Measurements from ENCODE around the gene CLTRN. TPM values are rescaled to one million over a fixed set of nuclear protein-coding genes. Genes with fewer than 3 reads are reported as not detected.
"Not testable (repeated sequence)": the region's sequence is repeated elsewhere in the genome, so short reads cannot be mapped to it uniquely, and the experiment has no call there.

Gene CLTRN
- total RNA-seq, result 1 to 10 TPM in 1 of 4 donors, under 1 TPM in 1, not detected in 2; 0.90 to 1.1 TPM

- Histone ChIP-seq H3K36me3 (no peaks in the 10 kb centered on the region), H3K4me3 (no peak within 1 kb of the TSS), H3K4me1 (no peaks in the 10 kb centered on the region), H3K9me3 (no peaks in the 10 kb centered on the region), H3K27ac (no peak within 1 kb of the TSS), H3K27me3 (peaks cover 0 to 7% of the 10 kb centered on the region in 2 donors)
- no peak for DNase-seq
- TF ChIP-seq POLR2A (IDR thresholded peaks at IDR 0.05) (no peak), CTCF (IDR thresholded peaks at IDR 0.05) (no peak)
- intact Hi-C loops (cut with DNase I; ENCODE audit: low total_unique reads), result no loop called here
Measured at GRCh38 chrX:15664487-15665444, at the start of gene CLTRN. Gene CLTRN, minus strand, starts transcription at chrX:15664805. Its CDS starts 30 bp downstream, at chrX:15664775.

GRCh38 chrX:15704273-15704672, 39.7 kb upstream of the CLTRN start:
- H3K36me3 ChIP-seq; H3K27me3 ChIP-seq; intact Hi-C loops (cut with DNase I; ENCODE audit: low total_unique reads); H3K4me1 ChIP-seq; DNase-seq; H3K9me3 ChIP-seq; H3K27ac ChIP-seq; H3K4me3 ChIP-seq: not testable (repeated sequence)

DNA sequence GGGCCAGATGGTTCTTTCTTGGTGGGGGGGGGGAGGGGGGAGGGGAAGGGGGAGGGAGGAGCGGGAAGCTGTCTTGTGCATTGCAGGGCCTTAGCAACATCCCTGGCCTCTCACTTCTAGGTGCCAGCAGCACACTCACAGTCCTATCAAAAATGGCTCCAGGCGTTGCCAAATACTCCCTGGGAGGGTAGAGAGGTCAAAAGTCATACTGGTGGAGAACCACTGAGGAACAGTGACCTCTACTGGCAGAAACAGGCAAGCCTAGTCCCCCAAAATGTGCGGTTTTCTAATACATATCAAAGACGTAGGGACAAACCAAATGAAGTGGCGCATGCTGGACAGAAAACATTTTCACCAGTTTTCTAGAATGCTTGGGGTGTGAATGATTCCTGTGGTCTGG, 39.2 kb upstream of the CLTRN start:
- H3K27me3 ChIP-seq; H3K27ac ChIP-seq; H3K36me3 ChIP-seq; H3K4me3 ChIP-seq; intact Hi-C loops (cut with DNase I; ENCODE audit: low total_unique reads); H3K9me3 ChIP-seq; H3K4me1 ChIP-seq; DNase-seq: not testable (repeated sequence)

- Histone ChIP-seq H3K9me3 (no peaks in the 10 kb centered on the region), H3K36me3 (no peaks in the 10 kb centered on the region), H3K4me3 (no peak overlapping the region), H3K27ac (no peak overlapping the region), H3K27me3 (no peaks in the 10 kb centered on the region), H3K4me1 (no peaks in the 10 kb centered on the region)
- no peak for TF ChIP-seq CTCF (IDR thresholded peaks at IDR 0.05)
- TF ChIP-seq POLR2A (IDR thresholded peaks at IDR 0.05), result no peak
- no peak for DNase-seq
- intact Hi-C loops (cut with DNase I; ENCODE audit: low total_unique reads), result no loop called here
Measured at GRCh38 chrX:15702488-15703371, 38.1 kb upstream of the CLTRN start.

- TF ChIP-seq CTCF (IDR thresholded peaks at IDR 0.05) (no peak), POLR2A (IDR thresholded peaks at IDR 0.05) (no peak)
- Histone ChIP-seq H3K4me3 (no peak overlapping the region), H3K4me1 (no peaks in the 10 kb centered on the region), H3K9me3 (no peaks in the 10 kb centered on the region), H3K27me3 (no peaks in the 10 kb centered on the region), H3K36me3 (no peaks in the 10 kb centered on the region), H3K27ac (no peak overlapping the region)
- DNase-seq, result no peak
- intact Hi-C loops (cut with DNase I; ENCODE audit: low total_unique reads), result no loop called here
Measured at GRCh38 chrX:15696516-15696915, 31.9 kb upstream of the CLTRN start.

Measured in uterus (tissue), 4 donors.